Kidney epithelial cell (primary cell): ENCODE measurements around the gene GZMA. TPM values are rescaled to one million over a fixed set of nuclear protein-coding genes. Genes with fewer than 3 reads are reported as not detected.

Source experiments
- DNase-seq: peaks from one replicate; pipeline ENCODE4 v3.0.0-alpha.2; 2010; ENCODE audit warnings: low read depth
- H3K27me3 ChIP-seq: 2 replicates; pipeline ENCODE4 v1.6.0; 2011; ENCODE audit warnings: low read length; ENCODE audit not compliant: control insufficient read depth, insufficient read depth
- H3K36me3 ChIP-seq: 2 replicates; pipeline ENCODE4 v1.5.1; 2011; ENCODE audit warnings: low read length; ENCODE audit not compliant: control insufficient read depth, insufficient read depth
- H3K4me3 ChIP-seq: 2 replicates; pipeline ENCODE4 v1.5.1; 2011; ENCODE audit warnings: low read depth, mild to moderate bottlenecking, control low read depth, low read length
- CTCF ChIP-seq: IDR thresholded peaks from 2 replicates; pipeline ENCODE4 v1.5.1; 2011; ENCODE audit warnings: mild to moderate bottlenecking, moderate library complexity, low read length, control low read depth, inconsistent platforms; ENCODE audit not compliant: insufficient read depth, poor library complexity, severe bottlenecking
- total RNA-seq: library from RNA; depleted of rRNA; stranded (reverse); fragments of >200 nt; gene quantifications from 2 replicates; pipeline ENCODE4 v1.2.3, GENCODE V29; 2015

The GZMA gene
- total RNA-seq, 1 donor from 2014 or later = not detected

- Histone ChIP-seq H3K27me3 (no peaks in the 10 kb centered on the region), H3K4me3 (no peak overlapping the region), H3K36me3 (no peaks in the 10 kb centered on the region)
- TF ChIP-seq CTCF = no peak
- DNase-seq = no peak
Measured at GRCh38 chr5:55064523-55064922, 37.9 kb upstream of the GZMA start.

GRCh38 chr5:55066277-55066676 is 36.2 kb upstream of the GZMA start:
- no peaks in the 10 kb centered on the region for H3K36me3 ChIP-seq
- DNase-seq = no peak
- H3K4me3 ChIP-seq = no peak overlapping the region
- TF ChIP-seq CTCF = no peak
- no peaks in the 10 kb centered on the region for H3K27me3 ChIP-seq

GRCh38 chr5:55070968-55071367 is 31.5 kb upstream of the GZMA start:
- DNase-seq = no peak
- no peak for TF ChIP-seq CTCF
- Histone ChIP-seq H3K27me3 (no peaks in the 10 kb centered on the region), H3K4me3 (no peak overlapping the region), H3K36me3 (no peaks in the 10 kb centered on the region)

GRCh38 chr5:55071413-55071812 is 31.0 kb upstream of the GZMA start:
- TF ChIP-seq CTCF = no peak
- Histone ChIP-seq H3K36me3 (no peaks in the 10 kb centered on the region), H3K27me3 (no peaks in the 10 kb centered on the region), H3K4me3 (no peak overlapping the region)
- DNase-seq = no peak

- no peaks in the 10 kb centered on the region for H3K36me3 ChIP-seq
- no peak overlapping the region for H3K4me3 ChIP-seq
- no peak for TF ChIP-seq CTCF
- H3K27me3 ChIP-seq = no peaks in the 10 kb centered on the region
- DNase-seq = no peak
Measured at GRCh38 chr5:55072666-55073065, 29.8 kb upstream of the GZMA start.

- TF ChIP-seq CTCF = no peak
- no peaks in the 10 kb centered on the region for H3K27me3 ChIP-seq
- H3K4me3 ChIP-seq = no peak overlapping the region
- DNase-seq = no peak
- no peaks in the 10 kb centered on the region for H3K36me3 ChIP-seq
Measured at GRCh38 chr5:55073211-55073610, 29.2 kb upstream of the GZMA start.
